ENCODE measurements around the gene UBAC2.

Gene UBAC2

GRCh38 chr13:99273128-99273527, 72.5 kb downstream of the UBAC2 start:
- no peak for DNase-seq

GRCh38 chr13:99275093-99275469, 74.4 kb downstream of the UBAC2 start:
- DNase-seq: peak in 1 of 2 experiments; percentile 43

- DNase-seq: no peak
Observed at GRCh38 chr13:99276706-99277105, 76.1 kb downstream of the UBAC2 start.

- no peak for DNase-seq
Observed at GRCh38 chr13:99277629-99278028, 77.0 kb downstream of the UBAC2 start.

- no peak for DNase-seq
Observed at GRCh38 chr13:99278200-99278599, 77.5 kb downstream of the UBAC2 start.

- DNase-seq: no peak
Observed at GRCh38 chr13:99278843-99279242, 78.2 kb downstream of the UBAC2 start.

- no peak for DNase-seq
Observed at GRCh38 chr13:99279637-99280036, 79.0 kb downstream of the UBAC2 start.

GRCh38 chr13:99280166-99280565, 79.5 kb downstream of the UBAC2 start:
- no peak for DNase-seq

- peak; percentile 51 to 59 for DNase-seq
Observed at GRCh38 chr13:99281811-99282263, 81.2 kb downstream of the UBAC2 start.

GRCh38 chr13:99282264-99283231, 81.9 kb downstream of the UBAC2 start:
- DNase-seq: no peak

GRCh38 chr13:99285432-99286182, 85.0 kb downstream of the UBAC2 start:
- no peak for DNase-seq

GRCh38 chr13:99287551-99287950, 86.9 kb downstream of the UBAC2 start:
- no peak for DNase-seq

- DNase-seq: peak; percentile 58 to 74
Observed at GRCh38 chr13:99288089-99288488, 87.4 kb downstream of the UBAC2 start.

GRCh38 chr13:99289271-99289670, 88.6 kb downstream of the UBAC2 start:
- DNase-seq: no peak

- peak in 1 of 2 experiments; percentile 64 for DNase-seq
Observed at GRCh38 chr13:99289674-99290337, 89.2 kb downstream of the UBAC2 start.

- peak in 1 of 2 experiments; percentile 53 for DNase-seq
Observed at GRCh38 chr13:99290894-99291293, 90.2 kb downstream of the UBAC2 start.

GRCh38 chr13:99293178-99293577, 92.5 kb downstream of the UBAC2 start:
- DNase-seq: no peak

GRCh38 chr13:99294198-99294597, 93.5 kb downstream of the UBAC2 start:
- DNase-seq: no peak

- DNase-seq: no peak
Observed at GRCh38 chr13:99294958-99295357, 94.3 kb downstream of the UBAC2 start.

- no peak for DNase-seq
Observed at GRCh38 chr13:99295488-99296252, 95.0 kb downstream of the UBAC2 start.

- DNase-seq: no peak
Observed at GRCh38 chr13:99296398-99296797, 95.7 kb downstream of the UBAC2 start.

- DNase-seq: no peak
Observed at GRCh38 chr13:99297331-99297730, 96.7 kb downstream of the UBAC2 start.
